ENCODE data around the gene CHADL. TPM values are rescaled to one million over a fixed set of nuclear protein-coding genes. Genes with fewer than 3 reads are reported as not detected.
"Not testable (repeated sequence)": the region's sequence is repeated elsewhere in the genome, so short reads cannot be mapped to it uniquely, and the experiment has no call there.

CHADL gene
- total RNA-seq, 2 experiments from 2014 or later: 0.11 TPM

DNA sequence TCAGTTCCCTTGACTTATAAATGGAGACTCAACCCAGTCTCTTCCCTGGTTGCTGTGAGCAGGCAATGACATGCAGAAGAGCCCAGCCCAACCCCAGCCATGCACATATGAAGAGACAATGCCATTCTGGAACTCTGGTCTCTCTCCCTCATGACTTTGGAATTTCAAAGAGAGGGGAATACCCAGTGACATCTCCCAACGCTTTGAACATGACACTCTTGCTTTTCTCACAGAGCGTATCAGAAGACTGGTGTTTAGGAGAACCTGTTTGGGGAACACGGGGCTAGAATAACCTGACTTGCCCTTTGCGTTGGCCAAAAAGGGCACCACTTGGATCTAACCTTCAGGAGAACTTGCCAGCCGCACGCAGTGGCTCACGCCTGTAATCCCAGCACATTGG, 32.4 kb upstream of the CHADL start:
- peaks cover 65% of the 10 kb centered on the region for H3K36me3 Mint-ChIP-seq (ENCODE audit: low read depth)
- H3K4me3 Mint-ChIP-seq: no peak overlapping the region
- ATAC-seq: no peak
- intact Hi-C loops (cut with DNase I, micrococcal nuclease): no loop called here
- CTCF ChIA-PET: no interaction called here
- POLR2A ChIA-PET: interaction anchor here (1.0 kb wide), 1 partner anchor 9 kb away, joined by 3 read pairs; no protein-coding TSS in a partner anchor
- no peak for DNase-seq
- peaks cover 1% of the 10 kb centered on the region for H3K4me1 Mint-ChIP-seq
- H3K27me3 Mint-ChIP-seq: no peaks in the 10 kb centered on the region
- H3K9me3 Mint-ChIP-seq (ENCODE audit: low read depth): no peaks in the 10 kb centered on the region
- no peak overlapping the region for H3K27ac Mint-ChIP-seq

DNA sequence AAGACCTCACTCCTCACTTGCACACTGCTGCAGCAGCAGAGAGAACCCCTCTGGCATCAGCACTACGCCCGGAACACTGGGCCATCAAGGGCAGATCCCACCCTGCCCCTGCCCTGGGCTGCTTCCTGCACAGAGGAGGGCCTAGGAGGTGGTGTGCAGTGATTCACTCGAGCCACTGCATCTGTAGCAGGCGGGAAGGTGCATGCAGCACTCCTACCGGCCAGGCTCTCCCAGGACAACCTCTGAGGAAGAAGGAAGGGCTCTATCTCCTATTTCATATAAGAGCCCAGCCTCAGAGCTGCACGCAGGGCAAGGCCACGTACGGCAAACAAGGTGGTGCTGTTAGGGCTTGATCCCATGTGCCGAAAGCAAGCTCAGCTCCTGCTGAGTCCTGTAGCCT, 31.1 kb upstream of the CHADL start:
- ChIA-PET POLR2A (interaction anchor here (0.7 kb wide), 1 partner anchor 246 kb away, joined by 4 read pairs; no protein-coding TSS in a partner anchor), CTCF (no interaction called here)
- no peaks in the 10 kb centered on the region for H3K27me3 Mint-ChIP-seq
- DNase-seq: no peak
- no peaks in the 10 kb centered on the region for H3K4me1 Mint-ChIP-seq
- H3K36me3 Mint-ChIP-seq (ENCODE audit: low read depth): peaks cover 65% of the 10 kb centered on the region
- intact Hi-C loops (cut with DNase I, micrococcal nuclease): no loop called here
- no peak overlapping the region for H3K27ac Mint-ChIP-seq
- no peak for ATAC-seq
- no peak overlapping the region for H3K4me3 Mint-ChIP-seq
- no peaks in the 10 kb centered on the region for H3K9me3 Mint-ChIP-seq (ENCODE audit: low read depth)

DNA sequence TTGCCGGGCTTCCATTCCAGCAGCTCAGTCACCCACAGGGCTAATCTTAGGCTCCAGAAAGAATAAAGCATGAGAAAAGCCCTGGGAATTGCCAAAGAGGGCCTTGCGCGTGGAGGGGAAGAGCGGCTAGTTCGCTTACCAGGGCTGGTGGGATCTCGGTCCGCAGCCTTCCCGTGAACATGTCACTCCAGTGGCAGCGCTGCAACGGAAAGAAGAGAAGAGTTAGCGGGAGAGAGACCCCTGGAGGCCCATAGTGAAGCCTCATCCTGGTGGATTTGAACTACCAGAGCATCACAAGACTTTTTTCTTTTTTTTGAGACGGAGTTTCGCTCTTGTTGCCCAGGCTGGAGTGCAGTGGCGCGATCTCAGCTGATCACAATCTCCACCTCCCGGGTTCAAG, 27.2 kb upstream of the CHADL start:
- peaks cover 55% of the 10 kb centered on the region for H3K36me3 Mint-ChIP-seq (ENCODE audit: low read depth)
- intact Hi-C loops (cut with DNase I, micrococcal nuclease): no loop called here

DNA sequence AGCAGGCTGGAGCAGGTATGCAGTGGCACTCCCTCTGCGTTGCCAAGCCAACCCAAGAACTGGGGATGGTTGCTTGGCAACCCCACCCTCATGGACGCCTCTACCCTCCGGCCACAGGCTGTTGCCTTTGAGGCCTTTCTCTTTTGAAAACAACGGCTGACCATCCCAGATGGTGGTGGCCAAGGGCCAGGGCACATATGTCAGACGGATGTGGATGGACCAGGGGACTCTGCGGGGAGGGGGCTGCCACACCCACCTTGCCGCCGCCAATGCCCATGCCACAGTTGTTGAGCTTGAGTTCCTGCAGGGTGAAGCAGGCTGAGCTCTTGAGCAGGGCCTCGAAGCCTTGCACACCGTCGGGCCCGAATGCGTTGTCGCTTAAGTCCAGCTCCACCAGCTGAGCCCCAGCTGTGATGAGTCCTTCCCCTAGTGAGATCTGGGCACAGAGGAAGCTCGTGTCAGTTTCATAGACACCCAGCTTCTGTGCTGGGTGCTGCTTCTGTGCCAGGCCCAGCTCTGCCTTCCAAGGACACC, 23.7 kb upstream of the CHADL start:
- ATAC-seq: no peak
- ChIA-PET CTCF (no interaction called here), POLR2A (interaction anchor here (0.8 kb wide), 1 partner anchor 9 kb away, joined by 3 read pairs; no protein-coding TSS in a partner anchor)
- H3K27ac Mint-ChIP-seq: no peak overlapping the region
- peaks cover 56% of the 10 kb centered on the region for H3K36me3 Mint-ChIP-seq (ENCODE audit: low read depth)
- DNase-seq: no peak
- intact Hi-C loops (cut with DNase I, micrococcal nuclease): no loop called here
- no peak overlapping the region for H3K4me3 Mint-ChIP-seq
- no peaks in the 10 kb centered on the region for H3K9me3 Mint-ChIP-seq (ENCODE audit: low read depth)
- H3K4me1 Mint-ChIP-seq: no peaks in the 10 kb centered on the region
- H3K27me3 Mint-ChIP-seq: no peaks in the 10 kb centered on the region

More for the DNA sequence above, 27.2 kb upstream of the CHADL start:
- DNase-seq (no peak), ATAC-seq (no peak)
- Mint-ChIP-seq H3K27me3 (no peaks in the 10 kb centered on the region), H3K9me3 (ENCODE audit: low read depth) (no peaks in the 10 kb centered on the region), H3K27ac (no peak overlapping the region), H3K4me3 (no peak overlapping the region), H3K4me1 (no peaks in the 10 kb centered on the region)
- ChIA-PET CTCF (no interaction called here), POLR2A (interaction anchor here (0.8 kb wide), 1 partner anchor 832 kb away, joined by 3 read pairs; no protein-coding TSS in a partner anchor)

DNA sequence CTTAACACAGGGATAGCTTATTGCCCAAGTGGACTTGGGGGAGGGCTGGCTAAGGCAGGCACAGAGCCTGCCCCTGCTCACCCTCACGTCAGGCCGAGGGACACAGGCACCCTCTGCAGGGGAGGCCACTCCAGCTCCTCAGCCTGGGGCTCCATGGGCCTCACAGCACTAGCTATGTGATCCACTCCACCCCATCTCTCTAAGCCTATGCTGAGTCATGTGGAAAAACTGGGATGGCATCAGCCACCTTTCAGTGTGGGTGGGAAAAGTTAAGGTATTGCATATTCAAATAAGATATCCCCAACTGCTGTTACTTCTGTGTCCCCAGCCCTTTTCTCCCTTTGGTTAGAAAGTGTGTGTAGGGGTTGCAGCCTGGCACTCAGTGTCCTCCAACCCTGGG, 23.0 kb upstream of the CHADL start:
- no peaks in the 10 kb centered on the region for H3K4me1 Mint-ChIP-seq
- ATAC-seq: no peak
- ChIA-PET POLR2A (no interaction called here), CTCF (interaction anchor here (0.6 kb wide), 1 partner anchor 340 kb away, joined by 3 read pairs; no protein-coding TSS in a partner anchor)
- DNase-seq: no peak
- no peaks in the 10 kb centered on the region for H3K9me3 Mint-ChIP-seq (ENCODE audit: low read depth)
- no peak overlapping the region for H3K4me3 Mint-ChIP-seq
- intact Hi-C loops (cut with DNase I, micrococcal nuclease): no loop called here
- no peaks in the 10 kb centered on the region for H3K27me3 Mint-ChIP-seq
- peaks cover 58% of the 10 kb centered on the region for H3K36me3 Mint-ChIP-seq (ENCODE audit: low read depth)
- H3K27ac Mint-ChIP-seq: no peak overlapping the region

DNA sequence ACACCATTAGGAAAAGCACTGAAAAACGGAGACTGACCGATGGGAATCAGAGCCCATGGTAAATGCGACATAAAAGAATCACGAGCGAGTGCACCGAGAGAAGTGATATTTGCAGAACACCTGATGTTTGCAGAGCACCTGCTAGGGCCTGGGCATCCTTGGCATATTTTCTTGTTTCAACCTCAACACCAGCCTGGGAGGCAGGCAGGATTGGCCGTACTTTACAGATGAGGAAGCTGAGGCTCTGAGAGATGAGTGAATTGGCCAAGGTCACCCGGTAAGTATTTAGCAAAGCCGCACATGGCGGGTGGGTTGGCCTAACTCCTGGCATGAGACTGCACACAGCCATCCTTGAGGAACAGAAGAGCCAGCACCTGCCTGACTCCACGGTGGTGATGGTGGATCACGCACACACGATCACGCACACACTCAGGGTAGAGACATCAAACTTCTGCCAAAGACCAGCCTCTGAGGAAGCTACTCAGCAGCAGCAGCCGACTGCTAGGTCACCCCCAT, 21.6 kb upstream of the CHADL start:
- Mint-ChIP-seq H3K27ac (no peak overlapping the region), H3K36me3 (ENCODE audit: low read depth) (peaks cover 53% of the 10 kb centered on the region), H3K27me3 (no peaks in the 10 kb centered on the region), H3K4me3 (no peak overlapping the region), H3K4me1 (no peaks in the 10 kb centered on the region), H3K9me3 (ENCODE audit: low read depth) (no peaks in the 10 kb centered on the region)
- DNase-seq (no peak), ATAC-seq (no peak)
- ChIA-PET POLR2A (no interaction called here), CTCF (interaction anchor here (0.8 to 1.4 kb wide), 3 partner anchors 43 to 340 kb away, joined by 3 read pairs; no protein-coding TSS in a partner anchor)
- intact Hi-C loops (cut with DNase I, micrococcal nuclease): no loop called here

DNA sequence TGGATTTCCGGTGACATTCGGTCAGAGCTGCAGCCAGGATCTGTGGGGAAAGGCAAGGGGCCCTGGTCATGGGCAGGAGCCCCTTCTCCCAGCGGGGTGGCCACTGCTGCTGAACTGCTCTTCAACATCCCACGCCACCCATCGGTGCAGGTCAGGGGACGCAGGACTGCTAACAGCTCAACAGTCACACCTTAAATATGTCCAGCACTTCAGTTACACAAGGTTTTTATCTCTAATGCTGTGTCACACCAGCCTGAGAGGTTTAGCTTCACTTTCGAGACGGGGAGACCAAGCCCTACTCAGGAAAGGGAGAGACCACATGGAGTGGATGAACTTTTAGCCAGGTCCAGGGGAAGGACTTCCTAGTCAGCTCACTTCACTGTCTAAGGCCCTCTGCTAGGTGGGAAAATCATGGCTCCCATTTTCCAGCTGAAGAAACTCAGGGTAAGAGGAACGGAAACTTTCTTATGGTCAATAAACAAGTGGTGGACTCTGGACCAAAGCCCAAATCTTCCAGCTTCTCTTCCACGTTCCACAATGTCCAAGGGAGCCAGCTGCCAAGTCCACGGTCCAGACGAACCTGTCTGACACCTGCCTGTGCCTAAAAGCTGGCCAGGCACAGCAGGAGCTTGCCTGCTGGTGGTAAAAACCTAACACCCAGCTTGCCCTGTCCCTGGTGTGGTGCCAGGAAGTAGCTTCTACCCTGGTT, 21.0 kb upstream of the CHADL start:
- Mint-ChIP-seq H3K27me3 (no peaks in the 10 kb centered on the region), H3K36me3 (ENCODE audit: low read depth) (peaks cover 57% of the 10 kb centered on the region), H3K4me1 (no peaks in the 10 kb centered on the region), H3K9me3 (ENCODE audit: low read depth) (no peaks in the 10 kb centered on the region), H3K4me3 (no peak overlapping the region), H3K27ac (no peak overlapping the region)
- intact Hi-C loops (cut with DNase I, micrococcal nuclease): no loop called here
- ChIA-PET POLR2A (interaction anchor here (0.5 kb wide), 1 partner anchor 21 kb away, joined by 4 read pairs; no protein-coding TSS in a partner anchor), CTCF (interaction anchor here (0.7 to 1.4 kb wide), 4 partner anchors 20 to 339 kb away, joined by 3 read pairs; no protein-coding TSS in a partner anchor)
- ATAC-seq (no peak), DNase-seq (no peak)

DNA sequence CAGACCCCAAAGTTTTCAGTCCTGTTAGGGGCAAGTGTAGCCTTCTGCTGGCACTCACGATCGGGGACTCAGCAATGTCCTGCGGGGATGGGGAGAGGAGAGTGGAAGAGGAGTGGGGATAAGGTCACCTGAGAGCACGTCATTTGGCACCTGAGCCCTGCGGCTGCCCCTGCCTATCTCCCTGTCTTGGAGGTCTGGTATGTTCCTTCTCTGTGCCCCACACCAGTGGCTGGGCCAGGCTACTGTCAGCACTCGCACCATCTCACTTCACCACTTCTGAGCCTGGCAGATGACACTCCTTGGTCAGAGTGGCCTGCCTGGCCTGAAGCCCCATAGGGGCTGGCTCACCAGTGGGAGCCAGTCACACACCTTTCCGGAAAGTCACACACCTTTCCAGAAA, 20.1 kb upstream of the CHADL start:
- Mint-ChIP-seq H3K27me3 (no peaks in the 10 kb centered on the region), H3K27ac (no peak overlapping the region), H3K4me3 (no peak overlapping the region), H3K9me3 (ENCODE audit: low read depth) (no peaks in the 10 kb centered on the region), H3K4me1 (no peaks in the 10 kb centered on the region), H3K36me3 (ENCODE audit: low read depth) (peaks cover 54% of the 10 kb centered on the region)
- POLR2A ChIA-PET: no interaction called here
- DNase-seq: no peak
- intact Hi-C loops (cut with DNase I, micrococcal nuclease): no loop called here
- ATAC-seq: no peak
- CTCF ChIA-PET: interaction anchor here (0.7 to 1.4 kb wide), 2 partner anchors 21 to 338 kb away, joined by 3 read pairs; no protein-coding TSS in a partner anchor

DNA sequence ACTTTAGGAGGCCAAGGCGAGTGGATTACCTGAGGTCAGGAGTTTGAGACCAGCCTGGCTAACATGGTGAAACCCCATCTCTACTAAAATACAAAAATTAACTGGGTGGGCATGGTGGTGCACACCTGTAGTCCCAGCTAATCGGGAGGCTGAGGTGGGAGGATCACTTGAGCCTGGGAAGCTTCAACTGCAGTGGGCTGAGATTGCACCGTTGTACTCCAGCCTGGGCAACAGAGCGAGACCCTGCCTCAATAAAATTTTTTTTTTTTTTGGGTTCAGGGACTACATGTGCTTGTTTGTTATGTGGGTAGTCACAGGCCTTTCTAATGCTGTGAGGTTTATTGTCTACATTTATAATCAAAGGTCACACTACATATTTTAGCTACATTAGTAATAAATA, 19.0 kb upstream of the CHADL start:
- H3K27me3 Mint-ChIP-seq; CTCF ChIA-PET; ATAC-seq; intact Hi-C loops (cut with DNase I, micrococcal nuclease); H3K4me1 Mint-ChIP-seq; DNase-seq; POLR2A ChIA-PET; H3K4me3 Mint-ChIP-seq; H3K27ac Mint-ChIP-seq; H3K9me3 Mint-ChIP-seq (ENCODE audit: low read depth): not testable (repeated sequence)
- peaks cover 52% of the 10 kb centered on the region for H3K36me3 Mint-ChIP-seq (ENCODE audit: low read depth)

DNA sequence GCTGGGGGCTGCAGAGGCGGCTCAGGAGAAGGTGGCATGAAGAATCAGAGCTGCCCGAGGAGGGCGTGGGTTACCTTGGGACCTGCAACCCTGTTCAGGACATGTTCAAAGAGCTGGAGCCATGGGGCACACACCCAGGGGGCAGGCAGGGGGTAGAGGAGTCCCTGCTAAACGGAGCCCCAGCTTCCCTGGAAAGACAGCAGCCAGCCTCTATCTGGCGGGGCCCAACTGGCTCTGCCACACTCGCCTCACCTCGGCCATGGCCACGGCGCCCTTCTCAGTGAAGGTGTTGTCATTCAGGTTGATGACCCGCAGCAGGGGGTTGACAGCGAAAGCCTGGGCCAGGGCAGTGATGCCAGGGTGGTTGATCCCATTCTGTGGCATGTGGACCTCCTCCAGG, 17.0 kb upstream of the CHADL start:
- ATAC-seq (no peak), DNase-seq (no peak)
- peaks cover 49% of the 10 kb centered on the region for H3K36me3 Mint-ChIP-seq (ENCODE audit: low read depth)
- POLR2A ChIA-PET: no interaction called here
- H3K27me3 Mint-ChIP-seq: no peaks in the 10 kb centered on the region
- CTCF ChIA-PET: no interaction called here
- no peak overlapping the region for H3K4me3 Mint-ChIP-seq
- intact Hi-C loops (cut with DNase I, micrococcal nuclease): no loop called here
- no peaks in the 10 kb centered on the region for H3K4me1 Mint-ChIP-seq
- no peak overlapping the region for H3K27ac Mint-ChIP-seq
- no peaks in the 10 kb centered on the region for H3K9me3 Mint-ChIP-seq (ENCODE audit: low read depth)

DNA sequence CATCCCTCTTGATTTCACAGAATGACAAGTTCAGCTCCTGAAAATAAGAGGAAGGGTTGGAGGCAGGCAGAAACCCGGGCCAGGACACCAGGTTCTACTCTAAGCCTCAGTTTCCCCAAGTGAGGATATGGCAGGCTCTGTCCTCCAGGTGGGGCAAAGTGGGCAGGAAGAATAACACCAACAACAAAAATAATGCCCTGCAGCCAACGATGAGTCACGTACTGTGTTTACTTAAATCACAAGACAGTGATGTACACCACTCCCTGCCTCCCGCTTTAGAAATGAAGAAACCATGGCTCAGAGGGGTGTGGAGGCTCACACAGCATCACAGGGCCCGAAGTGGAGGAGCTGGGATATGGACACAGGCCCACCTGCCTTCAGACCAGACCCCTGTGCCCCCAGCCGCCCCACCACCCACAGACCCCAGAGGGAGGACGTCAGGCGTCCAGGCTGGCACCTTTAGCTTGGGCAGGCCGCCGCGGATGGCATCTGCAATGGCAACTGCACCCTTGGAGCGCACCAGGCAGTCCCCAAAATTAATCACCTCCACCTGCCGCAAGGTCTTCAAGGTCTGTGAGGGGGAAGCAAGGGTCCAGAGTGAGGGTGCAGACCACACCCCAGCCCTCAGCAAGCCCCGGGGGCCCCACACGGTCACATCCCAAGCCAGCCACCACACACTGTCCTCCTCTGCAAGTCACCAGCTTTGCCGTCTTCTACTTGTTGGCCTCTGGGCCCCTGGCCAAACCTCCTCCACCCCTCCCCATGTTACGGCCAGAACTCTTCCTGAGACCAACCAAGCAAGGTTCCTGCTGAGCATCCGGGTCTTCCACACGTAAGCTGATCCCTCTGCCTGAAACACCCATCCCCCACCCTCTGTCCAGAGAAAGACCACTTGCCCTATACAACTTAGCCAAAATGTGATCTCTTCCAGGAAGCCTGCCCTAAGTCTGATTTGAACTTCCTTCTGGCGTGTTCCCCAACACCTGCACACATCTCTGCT, 15.8 kb upstream of the CHADL start:
- H3K4me3 Mint-ChIP-seq: no peak overlapping the region
- DNase-seq (no peak), ATAC-seq (no peak)
- H3K27me3 Mint-ChIP-seq: no peaks in the 10 kb centered on the region
- POLR2A ChIA-PET: interaction anchor here (1.2 to 1.5 kb wide), 2 partner anchors 9 to 24 kb away, joined by 3 read pairs; no protein-coding TSS in a partner anchor
- H3K27ac Mint-ChIP-seq: no peak overlapping the region
- H3K36me3 Mint-ChIP-seq (ENCODE audit: low read depth): peaks cover 49% of the 10 kb centered on the region
- H3K4me1 Mint-ChIP-seq: no peaks in the 10 kb centered on the region
- intact Hi-C loops (cut with DNase I, micrococcal nuclease): no loop called here
- no peaks in the 10 kb centered on the region for H3K9me3 Mint-ChIP-seq (ENCODE audit: low read depth)
- CTCF ChIA-PET: interaction anchor here (0.5 to 1.3 kb wide), 2 partner anchors 19 to 274 kb away, joined by 3 to 4 read pairs; no protein-coding TSS in a partner anchor
